Measurements from ENCODE around the gene PSEN2.

Gene PSEN2

GRCh38 chr1:226886122-226886901 is 15.9 kb downstream of the PSEN2 start:
- DNase-seq (ENCODE audit: low read depth) = no peak

GRCh38 chr1:226887006-226887405 is 16.6 kb downstream of the PSEN2 start:
- no peak for DNase-seq (ENCODE audit: low read depth)

- DNase-seq (ENCODE audit: low read depth) = no peak
Observed at GRCh38 chr1:226888021-226888420, 17.6 kb downstream of the PSEN2 start.

- DNase-seq (ENCODE audit: low read depth) = no peak
Observed at GRCh38 chr1:226888816-226889215, 18.4 kb downstream of the PSEN2 start.

GRCh38 chr1:226889616-226890330 is 19.4 kb downstream of the PSEN2 start:
- DNase-seq (ENCODE audit: low read depth) = no peak

- DNase-seq (ENCODE audit: low read depth) = no peak
Observed at GRCh38 chr1:226890331-226891108, 20.1 kb downstream of the PSEN2 start.

- no peak for DNase-seq (ENCODE audit: low read depth)
Observed at GRCh38 chr1:226891346-226891745, 20.9 kb downstream of the PSEN2 start.

GRCh38 chr1:226891846-226892523 is 21.6 kb downstream of the PSEN2 start:
- DNase-seq (ENCODE audit: low read depth) = no peak

- DNase-seq (ENCODE audit: low read depth) = no peak
Observed at GRCh38 chr1:226892524-226892875, 22.1 kb downstream of the PSEN2 start.

GRCh38 chr1:226893936-226894335 is 23.5 kb downstream of the PSEN2 start:
- DNase-seq (ENCODE audit: low read depth) = no peak

GRCh38 chr1:226894826-226895225 is 24.4 kb downstream of the PSEN2 start:
- no peak for DNase-seq (ENCODE audit: low read depth)

GRCh38 chr1:226895644-226896043 is 25.2 kb downstream of the PSEN2 start:
- no peak for DNase-seq (ENCODE audit: low read depth)

- no peak for DNase-seq (ENCODE audit: low read depth)
Observed at GRCh38 chr1:226898246-226898645, 27.8 kb downstream of the PSEN2 start.

- no peak for DNase-seq (ENCODE audit: low read depth)
Observed at GRCh38 chr1:226901421-226901820, 31.0 kb downstream of the PSEN2 start.

- no peak for DNase-seq (ENCODE audit: low read depth)
Observed at GRCh38 chr1:226902601-226903000, 32.2 kb downstream of the PSEN2 start.

GRCh38 chr1:226903819-226904716 is 33.7 kb downstream of the PSEN2 start:
- DNase-seq (ENCODE audit: low read depth) = no peak

GRCh38 chr1:226904772-226905171 is 34.4 kb downstream of the PSEN2 start:
- no peak for DNase-seq (ENCODE audit: low read depth)

- no peak for DNase-seq (ENCODE audit: low read depth)
Observed at GRCh38 chr1:226908419-226908818, 38.0 kb downstream of the PSEN2 start.

- DNase-seq (ENCODE audit: low read depth) = no peak
Observed at GRCh38 chr1:226908913-226909312, 38.5 kb downstream of the PSEN2 start.

- DNase-seq (ENCODE audit: low read depth) = no peak
Observed at GRCh38 chr1:226912587-226913176, 42.3 kb downstream of the PSEN2 start.

GRCh38 chr1:226915672-226915995 is 45.2 kb downstream of the PSEN2 start:
- no peak for DNase-seq (ENCODE audit: low read depth)

All from GM04504 (cell line).